ENCODE measurements around the gene GART.

GRCh38 chr21:33559813-33560212 lies 17.9 kb upstream of the GART start:
- TF ChIP-seq CTCF (IDR thresholded peaks at IDR 0.05) (no peak), POLR2A (IDR thresholded peaks at IDR 0.05) (no peak)

Measured in Peyer's patch (tissue), 4 donors.